Measurements from ENCODE around the gene PPIL1. TPM values are rescaled to one million over a fixed set of nuclear protein-coding genes. Genes with fewer than 3 reads are reported as not detected.

PPIL1 gene
- polyA plus RNA-seq, 2 of the 4 experiments (the other 2 are of a cell fraction): 42.6 to 60.0 TPM

DNA sequence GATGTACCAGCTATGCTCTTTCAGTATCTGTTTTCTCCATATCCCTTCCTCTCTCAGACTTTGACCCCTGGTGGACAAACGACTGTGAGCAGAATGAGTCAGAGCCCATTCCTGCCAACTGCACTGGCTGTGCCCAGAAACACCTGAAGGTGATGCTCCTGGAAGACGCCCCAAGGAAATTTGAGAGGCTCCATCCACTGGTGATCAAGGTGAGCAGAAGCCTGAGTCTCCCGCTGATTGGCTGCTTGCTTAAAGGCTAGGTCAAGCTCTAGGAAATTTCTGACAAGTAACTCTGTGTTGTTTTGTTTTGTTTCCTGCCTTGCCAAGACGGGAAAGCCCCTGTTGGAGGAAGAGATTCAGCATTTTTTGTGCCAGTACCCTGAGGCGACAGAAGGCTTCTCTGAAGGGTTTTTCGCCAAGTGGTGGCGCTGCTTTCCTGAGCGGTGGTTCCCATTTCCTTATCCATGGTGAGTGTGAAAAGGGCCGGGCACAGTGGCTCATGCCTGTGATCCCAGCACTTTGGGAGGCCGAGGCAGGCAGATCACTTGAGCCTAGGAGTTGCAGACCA is 39.7 kb upstream of the PPIL1 start (continued):
- TF ChIP-seq, protein P1, sequence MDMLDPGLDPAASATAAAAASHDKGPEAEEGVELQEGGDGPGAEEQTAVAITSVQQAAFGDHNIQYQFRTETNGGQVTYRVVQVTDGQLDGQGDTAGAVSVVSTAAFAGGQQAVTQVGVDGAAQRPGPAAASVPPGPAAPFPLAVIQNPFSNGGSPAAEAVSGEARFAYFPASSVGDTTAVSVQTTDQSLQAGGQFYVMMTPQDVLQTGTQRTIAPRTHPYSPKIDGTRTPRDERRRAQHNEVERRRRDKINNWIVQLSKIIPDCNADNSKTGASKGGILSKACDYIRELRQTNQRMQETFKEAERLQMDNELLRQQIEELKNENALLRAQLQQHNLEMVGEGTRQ (IDR thresholded peaks at IDR 0.05): no peak
- TF ChIP-seq, protein P2, sequence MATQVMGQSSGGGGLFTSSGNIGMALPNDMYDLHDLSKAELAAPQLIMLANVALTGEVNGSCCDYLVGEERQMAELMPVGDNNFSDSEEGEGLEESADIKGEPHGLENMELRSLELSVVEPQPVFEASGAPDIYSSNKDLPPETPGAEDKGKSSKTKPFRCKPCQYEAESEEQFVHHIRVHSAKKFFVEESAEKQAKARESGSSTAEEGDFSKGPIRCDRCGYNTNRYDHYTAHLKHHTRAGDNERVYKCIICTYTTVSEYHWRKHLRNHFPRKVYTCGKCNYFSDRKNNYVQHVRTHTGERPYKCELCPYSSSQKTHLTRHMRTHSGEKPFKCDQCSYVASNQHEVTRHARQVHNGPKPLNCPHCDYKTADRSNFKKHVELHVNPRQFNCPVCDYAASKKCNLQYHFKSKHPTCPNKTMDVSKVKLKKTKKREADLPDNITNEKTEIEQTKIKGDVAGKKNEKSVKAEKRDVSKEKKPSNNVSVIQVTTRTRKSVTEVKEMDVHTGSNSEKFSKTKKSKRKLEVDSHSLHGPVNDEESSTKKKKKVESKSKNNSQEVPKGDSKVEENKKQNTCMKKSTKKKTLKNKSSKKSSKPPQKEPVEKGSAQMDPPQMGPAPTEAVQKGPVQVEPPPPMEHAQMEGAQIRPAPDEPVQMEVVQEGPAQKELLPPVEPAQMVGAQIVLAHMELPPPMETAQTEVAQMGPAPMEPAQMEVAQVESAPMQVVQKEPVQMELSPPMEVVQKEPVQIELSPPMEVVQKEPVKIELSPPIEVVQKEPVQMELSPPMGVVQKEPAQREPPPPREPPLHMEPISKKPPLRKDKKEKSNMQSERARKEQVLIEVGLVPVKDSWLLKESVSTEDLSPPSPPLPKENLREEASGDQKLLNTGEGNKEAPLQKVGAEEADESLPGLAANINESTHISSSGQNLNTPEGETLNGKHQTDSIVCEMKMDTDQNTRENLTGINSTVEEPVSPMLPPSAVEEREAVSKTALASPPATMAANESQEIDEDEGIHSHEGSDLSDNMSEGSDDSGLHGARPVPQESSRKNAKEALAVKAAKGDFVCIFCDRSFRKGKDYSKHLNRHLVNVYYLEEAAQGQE (IDR thresholded peaks at IDR 0.05): no peak
- peak in 1 of 2 experiments; percentile 38; a peak in 2 of 5 replicates for TF ChIP-seq RAD21 (conservative IDR thresholded peaks at IDR 0.05 in 1 of 2, IDR thresholded peaks at IDR 0.05 in 1 of 2)
- TF ChIP-seq MAFK (IDR thresholded peaks at IDR 0.05; ENCODE audit: partially characterized antibody): peak; percentile 43
- TF ChIP-seq KDM5A (IDR thresholded peaks at IDR 0.05): no peak
- no peak for TF ChIP-seq GATA3 (IDR thresholded peaks at IDR 0.05; ENCODE audit: borderline replicate concordance)
- no peak for TF ChIP-seq MYC (IDR thresholded peaks at IDR 0.05; ENCODE audit: borderline replicate concordance, low read length)
- no peak for TF ChIP-seq CBX2 (IDR thresholded peaks at IDR 0.05; ENCODE audit: borderline replicate concordance, low read depth)
- no peak for TF ChIP-seq EHMT2 (IDR thresholded peaks at IDR 0.05; ENCODE audit: low read depth)

DNA sequence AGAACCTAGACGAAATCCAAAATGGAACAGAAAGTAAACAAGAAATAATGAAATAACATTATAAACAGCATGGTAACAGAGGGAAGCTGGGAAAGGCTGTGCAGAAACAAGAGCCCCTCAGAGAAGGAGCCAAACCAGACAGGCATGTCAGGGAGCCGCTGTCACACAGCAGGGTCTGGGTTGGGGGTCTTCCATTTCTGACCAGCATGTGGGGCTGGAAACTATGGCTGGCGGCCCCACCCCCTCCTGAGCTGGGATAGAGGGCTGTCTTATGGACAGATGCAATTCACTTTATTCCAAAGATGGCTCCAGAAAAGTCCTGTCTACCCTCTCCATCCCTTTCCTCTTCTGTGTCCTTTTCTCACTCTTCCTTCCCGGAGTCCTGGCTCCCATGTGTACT is 38.5 kb upstream of the PPIL1 start:
- no peak overlapping the region for H3K4me3 ChIP-seq
- POLR2A ChIA-PET: no interaction called here
- FAIRE-seq (no peak), ATAC-seq (no peak), DNase-seq (ENCODE audit: low read depth in 1 of 2, low spot score in 1 of 2) (no peak)
- H3K9me3 ChIP-seq: no peaks in the 10 kb centered on the region
- CTCF ChIA-PET: interaction anchor here (0.8 to 2.3 kb wide), 4 partner anchors 10 to 34 kb away, joined by 3 to 14 read pairs (median 6); partner anchors contain the start of gene C6orf89
- no peak overlapping the region for H3K4me2 ChIP-seq
- H3K27ac ChIP-seq: peak overlapping the region in 1 of 2 experiments; percentile 71; a peak in 1 of 6 replicates
- H3K4me1 ChIP-seq: peaks cover 16% of the 10 kb centered on the region
- TF ChIP-seq, protein P3, sequence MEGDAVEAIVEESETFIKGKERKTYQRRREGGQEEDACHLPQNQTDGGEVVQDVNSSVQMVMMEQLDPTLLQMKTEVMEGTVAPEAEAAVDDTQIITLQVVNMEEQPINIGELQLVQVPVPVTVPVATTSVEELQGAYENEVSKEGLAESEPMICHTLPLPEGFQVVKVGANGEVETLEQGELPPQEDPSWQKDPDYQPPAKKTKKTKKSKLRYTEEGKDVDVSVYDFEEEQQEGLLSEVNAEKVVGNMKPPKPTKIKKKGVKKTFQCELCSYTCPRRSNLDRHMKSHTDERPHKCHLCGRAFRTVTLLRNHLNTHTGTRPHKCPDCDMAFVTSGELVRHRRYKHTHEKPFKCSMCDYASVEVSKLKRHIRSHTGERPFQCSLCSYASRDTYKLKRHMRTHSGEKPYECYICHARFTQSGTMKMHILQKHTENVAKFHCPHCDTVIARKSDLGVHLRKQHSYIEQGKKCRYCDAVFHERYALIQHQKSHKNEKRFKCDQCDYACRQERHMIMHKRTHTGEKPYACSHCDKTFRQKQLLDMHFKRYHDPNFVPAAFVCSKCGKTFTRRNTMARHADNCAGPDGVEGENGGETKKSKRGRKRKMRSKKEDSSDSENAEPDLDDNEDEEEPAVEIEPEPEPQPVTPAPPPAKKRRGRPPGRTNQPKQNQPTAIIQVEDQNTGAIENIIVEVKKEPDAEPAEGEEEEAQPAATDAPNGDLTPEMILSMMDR (IDR thresholded peaks at IDR 0.05): no peak
- TF ChIP-seq TFCP2L1 (CRISPR knock-in tag; IDR thresholded peaks at IDR 0.05) (no peak), PHF8 (IDR thresholded peaks at IDR 0.05; ENCODE audit: borderline replicate concordance, low read depth) (no peak)
- 67% methylated on average over 4 of the region's 4 CpGs for WGBS (ENCODE audit: missing lambda C conversion rate)

DNA sequence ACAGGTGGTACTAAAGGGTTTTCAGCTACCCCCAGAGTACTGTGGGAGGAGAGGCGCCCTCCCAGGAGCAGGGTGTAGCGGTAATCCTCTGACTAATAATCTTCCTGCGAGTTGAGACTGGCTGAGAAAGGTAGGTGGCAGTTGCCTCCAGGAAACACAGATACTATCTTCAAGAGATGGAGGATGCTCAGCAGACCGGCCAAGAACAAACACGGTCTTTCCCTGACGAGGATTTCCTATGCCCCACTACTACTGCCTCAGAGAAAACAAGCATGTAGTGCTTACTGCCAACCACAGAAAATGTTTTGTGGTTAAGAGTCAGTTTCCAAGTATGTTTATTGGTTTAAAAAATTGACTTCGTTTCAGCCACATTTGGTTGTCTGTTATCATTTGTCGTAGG is 38.0 kb upstream of the PPIL1 start:
- no peak for FAIRE-seq
- WGBS (ENCODE audit: missing lambda C conversion rate): 72% methylated on average over 8 of the region's 8 CpGs
- DNase-seq (ENCODE audit: low read depth in 1 of 2, low spot score in 1 of 2): no peak
- no peak overlapping the region for H3K4me3 ChIP-seq
- POLR2A ChIA-PET: no interaction called here
- peaks cover 16% of the 10 kb centered on the region for H3K4me1 ChIP-seq
- no peaks in the 10 kb centered on the region for H3K9me3 ChIP-seq
- no peak for ATAC-seq
- H3K4me2 ChIP-seq: no peak overlapping the region
- CTCF ChIA-PET: interaction anchor here (0.8 to 1.8 kb wide), 2 partner anchors 28 to 34 kb away, joined by 3 to 14 read pairs; partner anchors contain the start of gene C6orf89
- no peak overlapping the region for H3K27ac ChIP-seq
- TF ChIP-seq POLR2A (IDR thresholded peaks at IDR 0.05; ENCODE audit: low read length) (no peak), ESRRA (IDR thresholded peaks at IDR 0.05; ENCODE audit: borderline replicate concordance, low read length) (no peak), MAZ (IDR thresholded peaks at IDR 0.05; ENCODE audit: borderline replicate concordance, low read depth, low read length) (no peak), NPAS2 (CRISPR knock-in tag; IDR thresholded peaks at IDR 0.05; ENCODE audit: borderline replicate concordance) (no peak), RFX5 (IDR thresholded peaks at IDR 0.05) (no peak), CBX8 (IDR thresholded peaks at IDR 0.05) (no peak), SREBF2 (IDR thresholded peaks at IDR 0.05) (no peak), EHMT2 (IDR thresholded peaks at IDR 0.05; ENCODE audit: low read depth) (no peak)
- TF ChIP-seq, protein P4, sequence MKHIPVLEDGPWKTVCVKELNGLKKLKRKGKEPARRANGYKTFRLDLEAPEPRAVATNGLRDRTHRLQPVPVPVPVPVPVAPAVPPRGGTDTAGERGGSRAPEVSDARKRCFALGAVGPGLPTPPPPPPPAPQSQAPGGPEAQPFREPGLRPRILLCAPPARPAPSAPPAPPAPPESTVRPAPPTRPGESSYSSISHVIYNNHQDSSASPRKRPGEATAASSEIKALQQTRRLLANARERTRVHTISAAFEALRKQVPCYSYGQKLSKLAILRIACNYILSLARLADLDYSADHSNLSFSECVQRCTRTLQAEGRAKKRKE (CRISPR knock-in tag; IDR thresholded peaks at IDR 0.05; ENCODE audit: low read depth): no peak
- TF ChIP-seq, protein P5, sequence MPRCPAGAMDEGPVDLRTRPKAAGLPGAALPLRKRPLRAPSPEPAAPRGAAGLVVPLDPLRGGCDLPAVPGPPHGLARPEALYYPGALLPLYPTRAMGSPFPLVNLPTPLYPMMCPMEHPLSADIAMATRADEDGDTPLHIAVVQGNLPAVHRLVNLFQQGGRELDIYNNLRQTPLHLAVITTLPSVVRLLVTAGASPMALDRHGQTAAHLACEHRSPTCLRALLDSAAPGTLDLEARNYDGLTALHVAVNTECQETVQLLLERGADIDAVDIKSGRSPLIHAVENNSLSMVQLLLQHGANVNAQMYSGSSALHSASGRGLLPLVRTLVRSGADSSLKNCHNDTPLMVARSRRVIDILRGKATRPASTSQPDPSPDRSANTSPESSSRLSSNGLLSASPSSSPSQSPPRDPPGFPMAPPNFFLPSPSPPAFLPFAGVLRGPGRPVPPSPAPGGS (IDR thresholded peaks at IDR 0.05): no peak
- TF ChIP-seq, protein P6, sequence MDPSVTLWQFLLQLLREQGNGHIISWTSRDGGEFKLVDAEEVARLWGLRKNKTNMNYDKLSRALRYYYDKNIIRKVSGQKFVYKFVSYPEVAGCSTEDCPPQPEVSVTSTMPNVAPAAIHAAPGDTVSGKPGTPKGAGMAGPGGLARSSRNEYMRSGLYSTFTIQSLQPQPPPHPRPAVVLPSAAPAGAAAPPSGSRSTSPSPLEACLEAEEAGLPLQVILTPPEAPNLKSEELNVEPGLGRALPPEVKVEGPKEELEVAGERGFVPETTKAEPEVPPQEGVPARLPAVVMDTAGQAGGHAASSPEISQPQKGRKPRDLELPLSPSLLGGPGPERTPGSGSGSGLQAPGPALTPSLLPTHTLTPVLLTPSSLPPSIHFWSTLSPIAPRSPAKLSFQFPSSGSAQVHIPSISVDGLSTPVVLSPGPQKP (IDR thresholded peaks at IDR 0.05; ENCODE audit: low read depth, low read length): no peak
- TF ChIP-seq, protein P7, sequence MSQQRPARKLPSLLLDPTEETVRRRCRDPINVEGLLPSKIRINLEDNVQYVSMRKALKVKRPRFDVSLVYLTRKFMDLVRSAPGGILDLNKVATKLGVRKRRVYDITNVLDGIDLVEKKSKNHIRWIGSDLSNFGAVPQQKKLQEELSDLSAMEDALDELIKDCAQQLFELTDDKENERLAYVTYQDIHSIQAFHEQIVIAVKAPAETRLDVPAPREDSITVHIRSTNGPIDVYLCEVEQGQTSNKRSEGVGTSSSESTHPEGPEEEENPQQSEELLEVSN (IDR thresholded peaks at IDR 0.05; ENCODE audit: borderline replicate concordance, low read depth): no peak
- TF ChIP-seq, protein P1 (IDR thresholded peaks at IDR 0.05): no peak

Measured in A549 (cell line).